Tibial artery (tissue), 4 donors: Measurements from ENCODE around the gene POF1B.

Experiments used
- DNase-seq, 2 donors: peaks; one replicate each; pipeline ENCODE4 v3.0.0-alpha.2; 2019
- H3K27ac ChIP-seq, 2 donors: fragments of 200-600 bp; sonication (generic) in 1 of 2; 1 replicate in 1 of 2; 2 replicates in 1 of 2; pipeline ENCODE4 v1.5.1; 2018 to 2019; ENCODE audit warnings: mild to moderate bottlenecking in 1 of 2
- H3K27me3 ChIP-seq, 2 donors: fragments of 200-600 bp; sonication (generic) in 1 of 2; one replicate each; pipeline versions ENCODE4 v1.5.1 to v1.6.0; 2016 to 2019
- H3K36me3 ChIP-seq, 3 donors: fragments of 200-600 bp; sonication (generic) in 2 of 3; one replicate each; pipeline ENCODE4 v1.5.1; 2016 to 2019; ENCODE audit warnings: mild to moderate bottlenecking in 2 of 3
- H3K4me1 ChIP-seq, 4 donors: fragments of 200-600 bp; sonication (generic) in 2 of 4; 1 replicate in 3 of 4; 2 replicates in 1 of 4; pipeline ENCODE4 v1.5.1; 2016 to 2019
- H3K4me3 ChIP-seq, 2 donors: fragments of 200-600 bp; sonication (generic) in 1 of 2; 1 replicate in 1 of 2; 2 replicates in 1 of 2; pipeline ENCODE4 v1.5.1; 2018 to 2019; ENCODE audit warnings: mild to moderate bottlenecking in 2 of 2
- H3K9me3 ChIP-seq, 3 donors: fragments of 200-600 bp; sonication (generic) in 1 of 3; one replicate each; pipeline ENCODE4 v1.5.1; 2016 to 2019
- intact Hi-C: fragments of 100-400 bp; cut with DNase I; formaldehyde crosslinking; loops from one replicate; pipeline ENCODE4 v1.15.0; 2023; ENCODE audit warnings: low total_unique reads
- TF ChIP-seq, protein P1 (sequence below), 2 experiments: fragments of 200-600 bp in 1 of 2; fragments of 450-650 bp in 1 of 2; IDR thresholded peaks; one replicate each; pipeline ENCODE4 v1.5.1; 2017 to 2019; ENCODE audit warnings: antibody characterized with exemption in 2 of 2, mild to moderate bottlenecking in 1 of 2, moderate library complexity in 1 of 2

POF1B gene, protein sequence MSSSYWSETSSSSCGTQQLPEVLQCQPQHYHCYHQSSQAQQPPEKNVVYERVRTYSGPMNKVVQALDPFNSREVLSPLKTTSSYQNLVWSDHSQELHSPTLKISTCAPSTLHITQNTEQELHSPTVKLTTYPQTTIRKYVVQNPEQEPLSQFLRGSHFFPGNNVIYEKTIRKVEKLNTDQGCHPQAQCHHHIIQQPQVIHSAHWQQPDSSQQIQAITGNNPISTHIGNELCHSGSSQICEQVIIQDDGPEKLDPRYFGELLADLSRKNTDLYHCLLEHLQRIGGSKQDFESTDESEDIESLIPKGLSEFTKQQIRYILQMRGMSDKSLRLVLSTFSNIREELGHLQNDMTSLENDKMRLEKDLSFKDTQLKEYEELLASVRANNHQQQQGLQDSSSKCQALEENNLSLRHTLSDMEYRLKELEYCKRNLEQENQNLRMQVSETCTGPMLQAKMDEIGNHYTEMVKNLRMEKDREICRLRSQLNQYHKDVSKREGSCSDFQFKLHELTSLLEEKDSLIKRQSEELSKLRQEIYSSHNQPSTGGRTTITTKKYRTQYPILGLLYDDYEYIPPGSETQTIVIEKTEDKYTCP

DNA sequence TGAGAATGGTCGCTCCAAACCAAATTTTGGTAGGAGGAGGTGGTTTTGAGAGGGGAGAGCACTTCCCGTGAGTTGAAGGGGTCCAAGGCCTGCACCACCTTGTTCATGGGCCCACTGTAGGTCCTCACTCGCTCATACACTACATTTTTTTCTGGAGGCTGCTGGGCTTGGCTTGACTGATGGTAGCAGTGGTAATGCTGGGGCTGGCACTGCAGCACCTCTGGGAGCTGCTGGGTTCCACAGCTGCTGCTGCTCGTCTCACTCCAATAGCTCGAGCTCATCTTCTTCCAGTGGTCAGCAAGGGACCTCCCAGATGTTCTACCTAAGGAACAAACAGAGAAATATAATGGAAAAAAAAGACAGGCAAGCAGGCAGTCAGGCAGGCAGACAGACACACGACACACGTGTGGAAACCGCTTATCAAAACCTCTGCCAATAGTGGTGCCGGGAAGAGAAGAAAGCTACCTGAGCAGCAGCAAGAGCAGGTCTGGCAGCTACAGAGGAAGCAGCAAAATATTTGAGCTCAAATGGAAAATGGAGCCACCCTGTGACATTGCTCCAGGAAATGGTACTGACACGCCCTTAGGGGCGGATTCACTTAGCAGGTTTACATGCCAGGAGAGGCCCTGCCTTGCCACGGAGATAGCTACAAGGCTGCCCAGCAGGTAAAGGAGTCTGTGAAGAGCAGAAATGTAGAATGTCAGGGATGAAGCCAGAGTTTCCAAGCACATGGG is at the start of gene POF1B:
POF1B (minus strand) TSS at position 492 of the 734 bp plus-strand sequence; CDS start at position 281, 211 bp downstream.
- no peaks in the 10 kb centered on the region for H3K9me3 ChIP-seq
- intact Hi-C loops, result no loop called here
- no peak within 1 kb of the TSS for H3K27ac ChIP-seq
- no peak for DNase-seq
- TF ChIP-seq, protein P1, sequence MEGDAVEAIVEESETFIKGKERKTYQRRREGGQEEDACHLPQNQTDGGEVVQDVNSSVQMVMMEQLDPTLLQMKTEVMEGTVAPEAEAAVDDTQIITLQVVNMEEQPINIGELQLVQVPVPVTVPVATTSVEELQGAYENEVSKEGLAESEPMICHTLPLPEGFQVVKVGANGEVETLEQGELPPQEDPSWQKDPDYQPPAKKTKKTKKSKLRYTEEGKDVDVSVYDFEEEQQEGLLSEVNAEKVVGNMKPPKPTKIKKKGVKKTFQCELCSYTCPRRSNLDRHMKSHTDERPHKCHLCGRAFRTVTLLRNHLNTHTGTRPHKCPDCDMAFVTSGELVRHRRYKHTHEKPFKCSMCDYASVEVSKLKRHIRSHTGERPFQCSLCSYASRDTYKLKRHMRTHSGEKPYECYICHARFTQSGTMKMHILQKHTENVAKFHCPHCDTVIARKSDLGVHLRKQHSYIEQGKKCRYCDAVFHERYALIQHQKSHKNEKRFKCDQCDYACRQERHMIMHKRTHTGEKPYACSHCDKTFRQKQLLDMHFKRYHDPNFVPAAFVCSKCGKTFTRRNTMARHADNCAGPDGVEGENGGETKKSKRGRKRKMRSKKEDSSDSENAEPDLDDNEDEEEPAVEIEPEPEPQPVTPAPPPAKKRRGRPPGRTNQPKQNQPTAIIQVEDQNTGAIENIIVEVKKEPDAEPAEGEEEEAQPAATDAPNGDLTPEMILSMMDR (IDR thresholded peaks at IDR 0.05), result no peak
- no peaks in the 10 kb centered on the region for H3K4me1 ChIP-seq
- H3K4me3 ChIP-seq, result no peak within 1 kb of the TSS
- no peaks in the 10 kb centered on the region for H3K36me3 ChIP-seq
- H3K27me3 ChIP-seq, result no peaks in the 10 kb centered on the region

DNA sequence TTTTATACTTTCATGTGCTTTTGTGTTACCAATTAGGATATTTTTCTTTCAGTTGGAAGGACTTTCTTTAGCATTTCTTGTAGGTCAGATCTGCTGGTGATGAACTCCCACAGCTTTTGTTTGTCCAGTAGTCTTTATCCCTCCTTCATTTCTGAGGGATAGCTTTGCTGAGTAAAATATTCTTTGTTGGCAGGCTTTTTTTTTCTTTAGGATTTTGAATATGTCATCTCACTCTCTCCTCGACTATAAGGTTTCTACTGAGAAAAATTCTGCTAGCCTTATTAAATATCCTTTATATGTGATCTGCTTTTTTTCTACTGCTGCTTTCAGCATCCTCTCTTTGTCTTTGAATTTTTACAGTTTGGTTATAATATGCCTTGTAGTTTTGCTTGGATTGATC is 49.6 kb upstream of the POF1B start:
- TF ChIP-seq, protein P1 (IDR thresholded peaks at IDR 0.05), result no peak
- Histone ChIP-seq H3K4me3 (no peak overlapping the region), H3K27me3 (no peaks in the 10 kb centered on the region), H3K36me3 (no peaks in the 10 kb centered on the region), H3K27ac (no peak overlapping the region), H3K4me1 (no peaks in the 10 kb centered on the region), H3K9me3 (no peaks in the 10 kb centered on the region)
- DNase-seq, result no peak
- intact Hi-C loops, result no loop called here

DNA sequence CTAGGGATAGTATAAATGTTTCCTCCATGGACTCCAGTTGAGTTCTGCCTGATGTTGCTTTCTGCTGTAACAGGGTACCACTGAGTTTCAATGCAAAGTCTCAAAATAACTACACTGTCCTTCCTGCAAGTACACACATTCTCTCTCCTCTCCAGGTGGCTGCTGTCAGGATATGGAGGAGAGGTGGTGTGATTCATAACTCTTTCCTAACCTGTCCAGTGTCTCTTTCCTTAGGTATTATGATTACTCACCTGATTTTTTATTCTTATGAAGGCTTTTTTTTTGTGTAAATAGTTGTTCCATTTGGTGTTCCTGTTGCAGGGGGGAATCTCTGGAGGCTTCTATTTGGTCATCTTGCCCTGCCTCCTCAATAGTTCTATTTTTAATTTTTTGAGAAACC is 39.8 kb upstream of the POF1B start:
- DNase-seq, result no peak
- Histone ChIP-seq H3K36me3 (no peaks in the 10 kb centered on the region), H3K27ac (no peak overlapping the region), H3K4me3 (no peak overlapping the region), H3K9me3 (no peaks in the 10 kb centered on the region), H3K27me3 (no peaks in the 10 kb centered on the region), H3K4me1 (no peaks in the 10 kb centered on the region)
- TF ChIP-seq, protein P1 (IDR thresholded peaks at IDR 0.05), result no peak
- intact Hi-C loops, result no loop called here

DNA sequence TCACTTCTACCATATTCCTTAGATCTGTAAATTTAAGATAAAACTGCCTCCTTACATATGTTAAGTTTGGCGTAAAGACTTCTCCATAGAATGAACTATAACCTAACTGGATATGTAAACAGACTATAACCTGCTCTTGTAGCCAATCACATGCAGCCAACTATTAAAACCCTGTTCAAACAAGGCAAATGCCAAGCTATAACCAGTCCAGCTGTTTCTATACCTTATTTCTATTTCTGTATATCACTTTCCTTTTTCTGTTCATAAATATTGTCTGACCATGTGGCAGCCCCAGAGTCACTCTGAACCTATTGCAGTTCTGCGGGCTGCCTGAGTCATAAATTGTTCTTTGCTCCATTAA is 12.4 kb upstream of the POF1B start:
- Histone ChIP-seq H3K27me3 (no peaks in the 10 kb centered on the region), H3K9me3 (no peaks in the 10 kb centered on the region), H3K4me1 (no peaks in the 10 kb centered on the region), H3K27ac (no peak overlapping the region), H3K4me3 (no peak overlapping the region), H3K36me3 (no peaks in the 10 kb centered on the region)
- TF ChIP-seq, protein P1 (IDR thresholded peaks at IDR 0.05), result no peak
- no peak for DNase-seq
- intact Hi-C loops, result no loop called here

DNA sequence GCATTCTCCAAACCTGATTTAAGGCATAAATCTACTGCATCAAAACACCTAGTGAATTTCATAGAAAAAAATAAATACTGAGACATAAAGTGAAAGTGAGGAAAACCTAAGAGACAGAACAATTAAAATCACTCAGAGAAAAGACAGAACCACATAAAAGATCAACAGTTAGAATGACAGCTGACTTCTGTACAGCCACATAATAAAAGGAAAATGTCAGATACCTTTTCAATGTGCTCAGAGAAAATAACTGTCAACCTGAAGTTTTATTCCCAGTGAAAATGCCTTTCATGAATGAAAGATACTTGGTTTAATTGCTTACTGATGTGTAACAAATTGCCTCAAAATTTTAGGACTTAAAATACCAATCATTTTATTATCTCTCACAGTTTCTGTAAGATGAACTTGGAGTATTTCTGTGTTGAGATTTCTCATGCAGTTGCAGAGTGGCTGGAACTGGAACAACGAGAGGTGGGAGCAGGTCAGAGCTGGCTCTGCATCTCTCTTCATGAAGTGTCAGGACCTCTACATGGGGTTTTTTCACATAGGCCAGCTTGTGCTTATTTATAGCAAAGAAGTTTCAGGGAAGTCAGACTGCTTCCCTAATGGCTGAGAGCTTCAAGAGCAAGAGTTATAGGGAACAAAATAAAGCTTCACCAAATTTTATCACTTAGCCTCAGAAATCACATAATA is 11.9 kb upstream of the POF1B start:
- Histone ChIP-seq H3K4me3 (no peak overlapping the region), H3K4me1 (no peaks in the 10 kb centered on the region), H3K27ac (no peak overlapping the region), H3K36me3 (no peaks in the 10 kb centered on the region), H3K27me3 (no peaks in the 10 kb centered on the region), H3K9me3 (no peaks in the 10 kb centered on the region)
- TF ChIP-seq, protein P1 (IDR thresholded peaks at IDR 0.05), result no peak
- intact Hi-C loops, result no loop called here
- no peak for DNase-seq
